Heart right ventricle (tissue), 16 donors: ENCODE measurements around the gene TMEM63C. TPM values are rescaled to one million over a fixed set of nuclear protein-coding genes. Genes with fewer than 3 reads are reported as not detected.

Source experiments
- ATAC-seq, 8 donors: fragments of 200-7000 bp; cut with Tn5 transposase; one replicate each; pipeline ENCODE4 v1.9.1; 2020; ENCODE audit warnings: mild to moderate bottlenecking in 8 of 8, moderate library complexity in 8 of 8, moderate number of reproducible peaks in 1 of 8
- DNase-seq, 2 donors: peaks; one replicate each; pipeline ENCODE4 v3.0.0-alpha.2; 2020
- H3K27ac ChIP-seq, 10 donors: fragments of 200-600 bp; sonication (generic) in 2 of 10; one replicate each; pipeline versions ENCODE4 v1.5.0 to v1.8.0; 2020 to 2022; ENCODE audit warnings: mild to moderate bottlenecking in 3 of 10
- H3K27me3 ChIP-seq, 7 donors: fragments of 200-600 bp; one replicate each; pipeline ENCODE4 v1.8.0; 2021 to 2022; ENCODE audit warnings: mild to moderate bottlenecking in 2 of 7
- H3K36me3 ChIP-seq, 9 donors: fragments of 200-600 bp; sonication (generic) in 1 of 9; one replicate each; pipeline versions ENCODE4 v1.5.0 to v1.8.0; 2020 to 2022; ENCODE audit warnings: mild to moderate bottlenecking in 2 of 9
- H3K4me1 ChIP-seq, 9 donors: fragments of 200-600 bp; sonication (generic) in 1 of 9; one replicate each; pipeline versions ENCODE4 v1.5.0 to v1.8.0; 2020 to 2022; ENCODE audit warnings: mild to moderate bottlenecking in 4 of 9
- H3K4me3 ChIP-seq, 10 donors: fragments of 200-600 bp; sonication (generic) in 2 of 10; one replicate each; pipeline versions ENCODE4 v1.5.0 to v1.8.0; 2020 to 2022; ENCODE audit warnings: mild to moderate bottlenecking in 7 of 10, moderate library complexity in 2 of 10
- H3K9me3 ChIP-seq, 11 donors: fragments of 200-600 bp in 10 of 11; sonication (generic) in 2 of 11; one replicate each; pipeline versions ENCODE4 v1.5.0 to v1.8.0; 2013 to 2022; ENCODE audit warnings: mild to moderate bottlenecking in 2 of 11, control low read depth in 1 of 11, moderate library complexity in 1 of 11
- WGBS, 2 donors: extraction: QIAGEN DNeasy Blood & Tissue Kit; methylation state at CpG; one replicate each; pipeline ENCODE4 v1.1.7; 2013; ENCODE audit warnings: inconsistent platforms in 1 of 2; 5-methylcytosine and 5-hydroxymethylcytosine counted together
- intact Hi-C, 10 donors: fragments of 100-400 bp; cut with DNase I; formaldehyde crosslinking; loops; one replicate each; pipeline versions ENCODE4 v1.11.1 to v1.14.2; 2022
- polyA plus RNA-seq, 2 donors: library from polyadenylated mRNA; stranded (reverse); fragments of 200-250 nt; gene quantifications; one replicate each; pipeline ENCODE4 v1.2.3, GENCODE V29; 2013
- total RNA-seq, 10 donors: library from RNA; stranded (reverse); fragmentation: NEBNext Ultra II Directional in 3 of 10; extraction: Animal tissue kit (Norgen Biotek cat#: 25700) in 3 of 10; gene quantifications; one replicate each; pipeline versions ENCODE4 v1.2.1 to v1.2.4, GENCODE V29; 2021 to 2023
- TF ChIP-seq, protein P1 (sequence below), 9 donors: fragments of 200-600 bp; sonication (generic) in 2 of 9; IDR thresholded peaks; one replicate each; pipeline versions ENCODE4 v1.5.0 to v1.8.0; 2021 to 2022; ENCODE audit warnings: antibody characterized with exemption in 9 of 9, mild to moderate bottlenecking in 5 of 9, moderate library complexity in 1 of 9
- donor health status: Arrhythmogenic right ventricular cardiomyopathy.
- donor health status: ischemic (EF 13 %, LVEDD 7.1; RV severe dilation, severe dysfunction).
- donor health status: healthy with polysubstance abuse.
- donor health status: DM: no; HTN: yes; CAD: no.
- donor health status: DM: no; HTN: no; CAD: no.
- donor health status: ischemic (EF 25% LVEDD 6.9; RV normal size, moderate dysfunction).
- donor health status: ischemic (EF 25% LVEDD 5.7; RV mildly dilated, moderate dysfunction).
- donor health status: healthy.
- donor health status: DM: yes; HTN: yes; CAD: no.
- donor health status: Ischemic cardiomyopathy.
- donor health status: ischemic (EF 35%, LVEDD 5.7; RV mildly dilated, moderate dysfunction).
- donor health status: nonischemic (EF 11% LVEDD 7.7; RV severe dilation, severe dysfunction).
- donor health status: DM: yes; HTN: yes; CAD: no.
- donor health status: PGD.
- donor health status: ischemic (EF 29% LVEDD 5.4; RV normal size, mild dysfunction).
- donor health status: nonischemic (EF 23%, LVEDD 6.1; RV moderate dilation, normal function).

The TMEM63C gene
- total and polyA plus RNA-seq, 12 donors, result under 0.01 to 7.2 (median 0.53) TPM

DNA sequence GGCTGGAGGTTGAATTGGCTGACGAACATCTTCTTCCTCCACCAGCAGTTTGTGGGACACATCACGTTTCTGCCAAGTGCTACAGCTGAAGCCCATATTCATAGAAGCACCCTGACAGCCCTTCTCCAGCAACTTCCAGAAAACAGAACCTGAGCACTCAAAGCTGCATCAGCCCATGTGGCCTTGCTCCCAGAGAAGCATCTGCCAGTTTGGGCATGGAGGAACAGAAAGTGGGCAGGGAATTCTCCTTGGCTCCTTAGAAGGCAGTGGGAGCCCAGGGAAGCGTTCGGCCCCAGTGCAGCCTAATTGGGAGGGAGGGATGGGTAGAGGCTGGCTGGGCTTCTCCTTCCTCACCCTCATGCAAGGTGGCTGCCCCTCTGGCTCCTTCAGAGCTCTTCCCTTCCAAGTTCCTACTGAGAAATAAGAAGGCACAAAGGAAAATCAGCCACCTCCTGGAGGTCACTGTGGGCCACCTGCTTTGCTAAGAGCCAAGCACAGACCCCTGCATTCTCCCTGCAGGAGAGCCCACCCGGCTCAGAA, 93.5 kb downstream of the TMEM63C start:
- no peaks in the 10 kb centered on the region for H3K4me1 ChIP-seq
- DNase-seq (no peak), ATAC-seq (no peak)
- no peak overlapping the region for H3K27ac ChIP-seq
- WGBS, 2 donors, result 80 to 85% methylated on average over 5 of the region's 5 CpGs
- intact Hi-C loops, result no loop called here
- peaks cover 0 to 6% (median 0%) of the 10 kb centered on the region in 11 donors for H3K9me3 ChIP-seq
- H3K4me3 ChIP-seq, result no peak overlapping the region
- H3K27me3 ChIP-seq, result peaks cover 7 to 33% (median 28%) of the 10 kb centered on the region in 7 donors
- TF ChIP-seq, protein P1, sequence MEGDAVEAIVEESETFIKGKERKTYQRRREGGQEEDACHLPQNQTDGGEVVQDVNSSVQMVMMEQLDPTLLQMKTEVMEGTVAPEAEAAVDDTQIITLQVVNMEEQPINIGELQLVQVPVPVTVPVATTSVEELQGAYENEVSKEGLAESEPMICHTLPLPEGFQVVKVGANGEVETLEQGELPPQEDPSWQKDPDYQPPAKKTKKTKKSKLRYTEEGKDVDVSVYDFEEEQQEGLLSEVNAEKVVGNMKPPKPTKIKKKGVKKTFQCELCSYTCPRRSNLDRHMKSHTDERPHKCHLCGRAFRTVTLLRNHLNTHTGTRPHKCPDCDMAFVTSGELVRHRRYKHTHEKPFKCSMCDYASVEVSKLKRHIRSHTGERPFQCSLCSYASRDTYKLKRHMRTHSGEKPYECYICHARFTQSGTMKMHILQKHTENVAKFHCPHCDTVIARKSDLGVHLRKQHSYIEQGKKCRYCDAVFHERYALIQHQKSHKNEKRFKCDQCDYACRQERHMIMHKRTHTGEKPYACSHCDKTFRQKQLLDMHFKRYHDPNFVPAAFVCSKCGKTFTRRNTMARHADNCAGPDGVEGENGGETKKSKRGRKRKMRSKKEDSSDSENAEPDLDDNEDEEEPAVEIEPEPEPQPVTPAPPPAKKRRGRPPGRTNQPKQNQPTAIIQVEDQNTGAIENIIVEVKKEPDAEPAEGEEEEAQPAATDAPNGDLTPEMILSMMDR (IDR thresholded peaks at IDR 0.05), result no peak
- peaks cover 0 to 41% (median 0%) of the 10 kb centered on the region in 9 donors for H3K36me3 ChIP-seq

DNA sequence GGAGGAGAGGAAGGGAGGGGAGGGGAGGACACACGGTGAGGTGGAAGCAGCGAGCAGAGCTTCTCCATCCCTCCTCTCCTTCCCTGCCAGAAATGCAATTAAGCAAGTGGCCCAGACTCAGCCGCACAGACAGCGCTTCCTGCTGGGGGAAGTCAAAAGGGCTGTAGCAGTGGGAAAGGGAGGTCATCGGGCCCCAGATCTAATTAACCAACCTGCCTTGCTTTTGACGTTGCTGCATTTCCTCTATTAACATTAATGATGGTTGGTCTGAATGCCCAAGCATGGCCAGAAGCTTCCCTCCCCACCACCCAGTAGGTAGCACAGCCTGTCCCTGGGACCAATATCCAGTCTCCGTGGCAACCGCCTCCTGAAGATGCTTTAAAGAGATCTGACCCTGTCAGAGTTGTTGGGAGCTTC, 94.0 kb downstream of the TMEM63C start:
- peaks cover 7 to 28% (median 23%) of the 10 kb centered on the region in 7 donors for H3K27me3 ChIP-seq
- peaks cover 0 to 6% (median 0%) of the 10 kb centered on the region in 11 donors for H3K9me3 ChIP-seq
- H3K36me3 ChIP-seq, result peaks cover 0 to 46% (median 0%) of the 10 kb centered on the region in 9 donors
- H3K4me1 ChIP-seq, result no peaks in the 10 kb centered on the region
- 61% methylated on average over 8 of the region's 8 CpGs for WGBS, 2 donors
- intact Hi-C loops, result no loop called here
- TF ChIP-seq, protein P1 (IDR thresholded peaks at IDR 0.05), result no peak
- no peak for DNase-seq
- no peak overlapping the region for H3K4me3 ChIP-seq
- no peak for ATAC-seq
- H3K27ac ChIP-seq, result no peak overlapping the region

DNA sequence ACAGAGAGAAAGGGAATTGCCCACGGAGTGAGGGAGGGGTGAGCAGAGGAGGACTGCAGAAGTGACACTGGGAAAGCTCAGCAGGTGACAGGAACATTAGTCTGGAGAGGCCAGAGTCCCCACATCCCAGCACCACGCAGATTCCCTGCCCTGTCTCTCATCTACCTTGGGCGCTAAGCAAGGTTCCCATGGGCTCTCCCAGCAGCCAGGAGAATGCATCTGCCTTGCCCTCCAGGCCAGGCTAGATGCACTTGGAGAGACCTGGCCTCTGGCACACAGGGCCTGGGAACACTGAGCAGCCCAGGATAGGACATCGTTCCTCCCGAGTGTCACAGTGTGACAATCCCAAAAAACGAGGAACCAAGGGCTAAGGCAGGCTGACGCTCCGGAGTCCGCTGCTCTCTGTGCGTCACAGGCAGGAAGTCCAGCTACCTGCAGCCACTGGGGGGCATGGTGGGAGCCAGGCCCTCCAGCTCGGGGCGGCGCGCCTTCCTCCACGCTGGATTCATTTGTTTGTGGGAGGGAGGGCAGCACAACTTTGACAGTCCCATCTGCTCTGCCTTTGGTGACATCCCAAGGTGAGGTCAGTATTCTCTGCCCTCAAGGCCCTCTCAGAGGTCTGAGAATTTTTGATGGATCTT, 94.8 kb downstream of the TMEM63C start:
- 85 to 88% methylated on average over 15 of the region's 15 CpGs for WGBS, 2 donors
- ATAC-seq (no peak), DNase-seq (no peak)
- Histone ChIP-seq H3K27ac (no peak overlapping the region), H3K36me3 (peaks cover 0 to 53% (median 0%) of the 10 kb centered on the region in 9 donors), H3K9me3 (peaks cover 0 to 6% (median 0%) of the 10 kb centered on the region in 11 donors), H3K27me3 (peaks cover 3 to 20% (median 15%) of the 10 kb centered on the region in 7 donors), H3K4me1 (no peaks in the 10 kb centered on the region), H3K4me3 (no peak overlapping the region)
- TF ChIP-seq, protein P1 (IDR thresholded peaks at IDR 0.05), result no peak
- intact Hi-C loops, result no loop called here

DNA sequence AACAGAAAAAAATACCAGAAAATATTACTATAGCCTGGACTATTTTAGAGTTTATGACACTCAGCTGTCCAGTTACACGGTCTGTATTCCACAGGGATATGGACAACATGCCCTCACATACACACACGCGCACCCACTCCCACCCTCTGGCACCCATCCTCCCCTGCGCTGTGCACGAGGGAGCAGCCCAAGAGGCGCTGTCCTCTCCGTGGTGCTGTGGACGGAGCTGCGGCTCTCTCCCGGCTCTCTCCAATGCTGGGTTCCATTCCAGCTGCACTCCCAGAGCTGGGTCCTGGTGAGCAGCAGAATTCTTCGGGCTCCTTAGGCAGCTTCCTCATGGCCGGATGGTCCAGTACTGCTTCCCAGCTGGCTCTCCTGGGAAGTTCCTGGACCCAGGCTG, 95.4 kb downstream of the TMEM63C start:
- TF ChIP-seq, protein P1 (IDR thresholded peaks at IDR 0.05), result no peak
- Histone ChIP-seq H3K4me1 (no peaks in the 10 kb centered on the region), H3K27me3 (peaks cover 0 to 15% (median 9%) of the 10 kb centered on the region in 7 donors), H3K9me3 (peaks cover 0 to 6% (median 0%) of the 10 kb centered on the region in 11 donors), H3K27ac (no peak overlapping the region), H3K36me3 (peaks cover 0 to 58% (median 0%) of the 10 kb centered on the region in 9 donors), H3K4me3 (no peak overlapping the region)
- DNase-seq (no peak), ATAC-seq (no peak)
- intact Hi-C loops, result no loop called here
- WGBS, 2 donors, result 85 to 93% methylated on average over 12 of the region's 12 CpGs
